ENCODE results near the gene PHF11.
A peak's percentile ranks its signal among the peaks of the same experiment; 100 is the strongest.

Gene PHF11

GRCh38 chr13:49498206-49498605 lies 2.5 kb downstream of the PHF11 start:
- DNase-seq (ENCODE audit: low read depth, low spot score) = no peak

- DNase-seq (ENCODE audit: low read depth, low spot score) = no peak
These were observed 4.3 kb downstream of the PHF11 start for GRCh38 chr13:49499889-49500660.

GRCh38 chr13:49502954-49503353 lies 7.2 kb downstream of the PHF11 start:
- DNase-seq (ENCODE audit: low read depth, low spot score) = no peak

GRCh38 chr13:49503951-49504350 lies 8.2 kb downstream of the PHF11 start:
- DNase-seq (ENCODE audit: low read depth, low spot score) = no peak

GRCh38 chr13:49512578-49512977 lies 16.8 kb downstream of the PHF11 start:
- no peak for DNase-seq (ENCODE audit: low read depth, low spot score)

GRCh38 chr13:49516467-49516866 lies 20.7 kb downstream of the PHF11 start:
- no peak for DNase-seq (ENCODE audit: low read depth, low spot score)

- no peak for DNase-seq (ENCODE audit: low read depth, low spot score)
These were observed 21.7 kb downstream of the PHF11 start for GRCh38 chr13:49517461-49517860.

GRCh38 chr13:49521224-49521623 lies 25.5 kb downstream of the PHF11 start:
- no peak for DNase-seq (ENCODE audit: low read depth, low spot score)

- DNase-seq (ENCODE audit: low read depth, low spot score) = no peak
These were observed 29.2 kb downstream of the PHF11 start for GRCh38 chr13:49524740-49525501.

- no peak for DNase-seq (ENCODE audit: low read depth, low spot score)
These were observed 31.4 kb downstream of the PHF11 start for GRCh38 chr13:49527123-49527522.

GRCh38 chr13:49528161-49528560 lies 32.4 kb downstream of the PHF11 start:
- DNase-seq (ENCODE audit: low read depth, low spot score) = no peak

GRCh38 chr13:49530457-49530856 lies 34.7 kb downstream of the PHF11 start:
- no peak for DNase-seq (ENCODE audit: low read depth, low spot score)

- DNase-seq (ENCODE audit: low read depth, low spot score) = no peak
These were observed 36.8 kb downstream of the PHF11 start for GRCh38 chr13:49532593-49532992.

GRCh38 chr13:49533011-49533410 lies 37.3 kb downstream of the PHF11 start:
- DNase-seq (ENCODE audit: low read depth, low spot score) = no peak

GRCh38 chr13:49533591-49534269 lies 38.0 kb downstream of the PHF11 start:
- DNase-seq (ENCODE audit: low read depth, low spot score) = no peak

- no peak for DNase-seq (ENCODE audit: low read depth, low spot score)
These were observed 40.6 kb downstream of the PHF11 start for GRCh38 chr13:49536144-49536873.

- no peak for DNase-seq (ENCODE audit: low read depth, low spot score)
These were observed 42.7 kb downstream of the PHF11 start for GRCh38 chr13:49538404-49538803.

GRCh38 chr13:49539313-49539712 lies 43.6 kb downstream of the PHF11 start:
- no peak for DNase-seq (ENCODE audit: low read depth, low spot score)

- no peak for DNase-seq (ENCODE audit: low read depth, low spot score)
These were observed 44.0 kb downstream of the PHF11 start for GRCh38 chr13:49539746-49540145.

- DNase-seq (ENCODE audit: low read depth, low spot score) = peak; percentile 7
These were observed 44.8 kb downstream of the PHF11 start for GRCh38 chr13:49540552-49540951.

- DNase-seq (ENCODE audit: low read depth, low spot score) = no peak
These were observed 47.9 kb downstream of the PHF11 start for GRCh38 chr13:49543656-49544055.

GRCh38 chr13:49545661-49546060 lies 49.9 kb downstream of the PHF11 start:
- no peak for DNase-seq (ENCODE audit: low read depth, low spot score)

All from iPS DF 19.7 (cell line).